ENCODE results near the gene CLDN7.

CLDN7 gene

DNA sequence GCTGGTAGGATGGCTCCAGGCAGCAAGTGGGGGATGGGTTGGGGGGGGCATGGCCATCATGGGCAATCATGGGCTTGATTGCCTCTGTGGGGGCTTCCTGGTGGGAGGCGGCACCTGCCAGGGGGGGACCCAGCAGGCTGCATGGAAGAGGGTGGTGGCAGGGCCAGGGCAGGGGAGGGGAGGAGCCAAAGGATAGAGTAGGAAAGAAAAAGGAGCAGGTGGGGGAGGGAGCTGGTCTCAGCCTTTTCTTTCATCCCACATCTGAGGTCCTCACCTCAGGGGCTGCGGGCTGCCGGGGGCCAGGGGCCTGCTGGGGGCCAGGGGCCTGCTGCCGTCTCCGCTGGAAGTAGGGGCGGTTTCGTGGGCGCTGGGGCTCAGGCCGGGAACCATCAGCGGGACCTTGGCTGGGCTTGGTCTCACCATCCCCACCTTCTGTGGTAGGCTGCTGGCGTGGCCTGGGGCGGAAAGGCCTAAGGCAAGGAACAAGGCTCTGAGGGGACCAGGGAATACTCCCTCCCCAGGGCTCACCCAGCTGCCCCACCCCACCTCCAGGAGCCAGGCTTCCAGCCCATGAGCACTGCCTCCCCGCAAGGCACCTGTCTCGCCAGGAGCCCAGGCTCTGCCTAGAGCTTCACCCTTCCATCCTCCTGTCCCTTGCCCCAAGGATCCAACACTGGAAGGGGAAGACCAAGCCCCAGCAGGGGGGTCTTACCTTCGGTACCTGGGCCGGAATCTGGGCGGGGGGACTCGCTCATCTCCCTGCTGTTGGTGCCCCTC, 27.2 kb upstream of the CLDN7 start:
- no peak for DNase-seq (ENCODE audit: extremely low read depth in 1 of 2, low read depth in 1 of 2)

DNA sequence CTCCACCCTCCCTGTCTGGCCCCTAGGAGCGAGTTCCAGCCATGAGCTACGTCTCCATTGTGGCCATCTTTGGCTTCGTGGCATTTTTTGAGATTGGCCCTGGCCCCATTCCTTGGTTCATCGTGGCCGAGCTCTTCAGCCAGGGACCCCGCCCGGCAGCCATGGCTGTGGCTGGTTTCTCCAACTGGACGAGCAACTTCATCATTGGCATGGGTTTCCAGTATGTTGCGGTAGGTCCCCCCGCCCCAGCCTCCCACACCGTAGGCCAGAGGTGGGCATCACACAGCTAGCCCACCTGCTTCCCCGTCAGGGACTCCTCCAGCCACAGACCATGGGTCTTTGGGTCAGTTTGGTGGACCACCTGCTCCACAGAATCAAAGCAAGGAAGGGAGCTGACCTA, 23.4 kb upstream of the CLDN7 start:
- DNase-seq (ENCODE audit: extremely low read depth in 1 of 2, low read depth in 1 of 2) = no peak

DNA sequence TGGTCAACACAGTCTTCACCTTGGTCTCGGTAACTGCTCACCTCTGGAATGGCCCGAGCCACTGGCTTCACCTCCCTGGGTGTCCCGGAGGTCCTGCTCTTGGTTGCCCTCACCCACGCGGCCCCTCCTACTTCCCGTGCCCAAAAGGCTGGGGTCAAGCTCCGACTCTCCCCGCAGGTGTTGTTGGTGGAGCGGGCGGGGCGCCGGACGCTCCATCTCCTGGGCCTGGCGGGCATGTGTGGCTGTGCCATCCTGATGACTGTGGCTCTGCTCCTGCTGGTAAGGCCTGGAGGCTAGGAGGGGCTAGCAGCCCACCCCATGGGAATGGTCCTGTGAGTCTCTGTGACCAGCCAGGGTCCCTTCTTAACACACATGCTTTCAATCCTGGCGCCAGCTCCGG, 22.6 kb upstream of the CLDN7 start:
- no peak for DNase-seq (ENCODE audit: extremely low read depth in 1 of 2, low read depth in 1 of 2)

DNA sequence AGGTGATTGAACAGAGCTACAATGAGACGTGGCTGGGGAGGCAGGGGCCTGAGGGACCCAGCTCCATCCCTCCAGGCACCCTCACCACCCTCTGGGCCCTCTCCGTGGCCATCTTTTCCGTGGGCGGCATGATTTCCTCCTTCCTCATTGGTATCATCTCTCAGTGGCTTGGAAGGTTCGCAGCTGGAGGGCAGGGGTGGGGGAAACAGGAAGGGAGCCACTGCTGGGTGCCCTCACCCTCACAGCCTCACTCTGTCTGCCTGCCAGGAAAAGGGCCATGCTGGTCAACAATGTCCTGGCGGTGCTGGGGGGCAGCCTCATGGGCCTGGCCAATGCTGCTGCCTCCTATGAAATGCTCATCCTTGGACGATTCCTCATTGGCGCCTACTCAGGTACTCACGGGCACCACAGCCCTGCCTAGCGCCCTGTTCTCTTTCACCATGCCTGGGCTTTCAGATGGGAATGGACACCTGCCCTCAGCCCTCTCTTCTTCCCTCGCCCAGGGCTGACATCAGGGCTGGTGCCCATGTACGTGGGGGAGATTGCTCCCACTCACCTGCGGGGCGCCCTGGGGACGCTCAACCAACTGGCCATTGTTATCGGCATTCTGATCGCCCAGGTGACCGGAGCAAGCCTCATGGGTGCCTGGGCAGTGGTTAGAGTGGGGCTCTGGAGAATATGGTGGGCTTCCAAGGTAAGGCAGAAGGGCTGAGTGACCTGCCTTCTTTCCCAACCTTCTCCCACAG, 21.4 kb upstream of the CLDN7 start:
- no peak for DNase-seq (ENCODE audit: extremely low read depth in 1 of 2, low read depth in 1 of 2)

DNA sequence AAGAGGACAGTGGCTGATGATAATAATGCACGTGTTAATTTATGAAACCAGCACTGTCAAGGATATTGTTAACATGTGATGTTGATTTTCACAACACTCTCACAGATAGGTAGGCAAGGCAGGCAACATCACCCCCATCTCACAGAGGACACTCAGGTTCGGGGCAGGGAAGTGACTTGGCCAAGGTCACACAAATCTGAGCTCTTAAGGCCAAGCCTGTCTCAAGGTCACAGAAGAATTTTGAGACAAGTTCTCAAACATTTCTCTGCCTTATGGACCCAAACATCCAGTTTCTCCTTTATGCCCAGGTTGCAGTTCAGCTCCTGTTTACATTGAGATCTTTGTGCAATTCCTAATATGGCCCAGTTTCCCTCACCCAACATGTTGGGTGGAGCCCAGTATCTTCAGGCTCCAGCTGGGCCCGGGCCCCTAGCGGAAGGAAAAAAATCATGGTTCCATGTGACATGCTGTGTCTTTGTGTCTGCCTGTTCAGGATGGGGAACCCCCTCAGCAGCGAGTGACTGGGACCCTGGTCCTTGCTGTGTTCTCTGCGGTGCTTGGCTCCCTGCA, 20.6 kb upstream of the CLDN7 start:
- no peak for DNase-seq (ENCODE audit: extremely low read depth in 1 of 2, low read depth in 1 of 2)

DNA sequence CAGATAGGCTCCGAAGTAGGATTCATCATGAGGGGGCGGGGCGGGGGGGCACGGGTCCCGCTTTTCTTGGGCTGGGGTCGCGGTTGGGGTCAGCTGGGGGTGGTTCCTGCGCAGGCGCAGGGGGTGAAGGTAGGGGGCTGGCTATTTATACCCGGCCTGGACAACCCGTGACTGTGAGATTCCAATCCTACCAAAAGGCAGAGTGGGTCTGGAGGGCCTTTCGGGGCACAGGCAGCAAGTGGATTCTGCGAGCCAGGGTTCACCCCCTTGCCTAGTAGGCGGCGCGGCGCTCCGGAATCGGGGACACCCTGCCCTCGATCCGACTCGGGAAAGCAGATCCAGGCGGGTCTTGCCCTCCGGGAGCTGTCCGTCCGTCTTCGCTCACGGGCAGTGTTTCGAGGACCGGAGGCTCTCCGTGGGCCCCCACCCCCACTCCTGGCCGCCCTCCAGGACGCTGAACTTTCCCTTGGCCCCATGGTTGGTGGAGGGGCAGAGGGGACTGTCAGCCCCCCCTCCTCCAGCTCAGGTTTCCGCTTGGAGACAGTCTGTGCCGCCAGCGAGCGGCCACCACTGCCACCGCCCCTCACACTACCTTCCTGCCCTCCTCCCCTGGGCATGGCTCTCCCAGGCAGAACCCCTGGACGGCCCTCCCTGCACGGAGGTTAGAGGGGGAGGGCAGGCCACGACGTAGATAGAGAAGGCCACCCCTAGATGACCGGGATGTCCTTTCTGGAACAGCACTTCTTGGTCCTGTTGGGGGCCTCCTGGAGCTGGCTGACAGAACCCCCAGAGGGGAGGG, 19.9 kb upstream of the CLDN7 start:
- no peak for DNase-seq (ENCODE audit: extremely low read depth in 1 of 2, low read depth in 1 of 2)

DNA sequence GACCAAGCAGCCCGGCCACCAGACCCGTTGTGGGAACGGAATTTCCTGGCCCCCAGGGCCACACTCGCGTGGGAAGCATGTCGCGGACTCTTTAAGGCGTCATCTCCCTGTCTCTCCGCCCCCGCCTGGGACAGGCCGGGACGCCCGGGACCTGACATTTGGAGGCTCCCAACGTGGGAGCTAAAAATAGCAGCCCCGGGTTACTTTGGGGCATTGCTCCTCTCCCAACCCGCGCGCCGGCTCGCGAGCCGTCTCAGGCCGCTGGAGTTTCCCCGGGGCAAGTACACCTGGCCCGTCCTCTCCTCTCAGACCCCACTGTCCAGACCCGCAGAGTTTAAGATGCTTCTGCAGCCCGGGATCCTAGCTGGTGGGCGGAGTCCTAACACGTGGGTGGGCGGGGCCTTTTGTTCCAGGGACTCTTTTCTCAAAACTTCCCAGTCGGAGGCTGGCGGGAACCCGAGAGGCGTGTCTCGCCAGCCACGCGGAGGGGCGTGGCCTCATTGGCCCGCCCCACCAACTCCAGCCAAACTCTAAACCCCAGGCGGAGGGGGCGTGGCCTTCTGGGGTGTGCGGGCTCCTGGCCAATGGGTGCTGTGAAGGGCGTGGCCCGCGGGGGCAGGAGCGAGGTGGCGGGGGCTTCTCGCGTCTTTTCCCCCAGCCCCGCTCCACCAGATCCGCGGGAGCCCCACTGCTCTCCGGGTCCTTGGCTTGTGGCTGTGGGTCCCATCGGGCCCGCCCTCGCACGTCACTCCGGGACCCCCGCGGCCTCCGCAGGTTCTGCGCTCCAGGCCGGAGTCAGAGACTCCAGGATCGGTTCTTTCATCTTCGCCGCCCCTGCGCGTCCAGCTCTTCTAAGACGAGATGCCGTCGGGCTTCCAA, 19.0 kb upstream of the CLDN7 start, which contains the start of gene SLC2A4:
TSS of gene SLC2A4 (plus strand) at position 645 of the 879 bp plus-strand sequence. CDS start at position 862, 217 bp downstream.
- DNase-seq (ENCODE audit: extremely low read depth in 1 of 2, low read depth in 1 of 2) = peak; percentile 58 to 66

DNA sequence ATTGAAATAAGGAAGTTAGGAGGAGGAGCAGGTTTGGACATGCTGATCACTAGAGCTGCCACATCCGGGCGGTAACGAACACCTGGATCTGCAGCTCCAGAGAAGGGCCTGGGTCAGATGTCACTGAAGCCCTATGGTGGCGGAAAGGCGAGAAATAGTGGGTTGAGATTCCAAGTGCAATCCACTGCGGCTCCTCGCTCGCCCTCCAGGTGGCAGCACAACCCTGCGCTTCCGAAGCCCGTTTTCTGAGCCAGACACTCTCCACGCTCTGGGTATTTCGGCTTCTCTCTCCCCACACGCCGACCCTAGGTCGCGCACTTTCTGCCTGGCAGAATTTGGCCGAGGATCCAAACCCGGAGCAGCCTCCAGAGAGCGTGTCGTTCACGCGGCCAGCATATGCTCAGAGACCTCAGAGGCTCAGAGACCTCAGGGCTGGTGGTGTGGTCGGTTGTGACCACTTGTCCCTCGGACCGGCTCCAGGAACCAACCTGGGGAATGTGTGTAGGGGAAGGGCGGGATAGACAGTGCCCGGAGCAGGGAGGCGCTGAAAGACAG, 18.3 kb upstream of the CLDN7 start:
- peak; percentile 68 to 73 for DNase-seq (ENCODE audit: extremely low read depth in 1 of 2, low read depth in 1 of 2)

DNA sequence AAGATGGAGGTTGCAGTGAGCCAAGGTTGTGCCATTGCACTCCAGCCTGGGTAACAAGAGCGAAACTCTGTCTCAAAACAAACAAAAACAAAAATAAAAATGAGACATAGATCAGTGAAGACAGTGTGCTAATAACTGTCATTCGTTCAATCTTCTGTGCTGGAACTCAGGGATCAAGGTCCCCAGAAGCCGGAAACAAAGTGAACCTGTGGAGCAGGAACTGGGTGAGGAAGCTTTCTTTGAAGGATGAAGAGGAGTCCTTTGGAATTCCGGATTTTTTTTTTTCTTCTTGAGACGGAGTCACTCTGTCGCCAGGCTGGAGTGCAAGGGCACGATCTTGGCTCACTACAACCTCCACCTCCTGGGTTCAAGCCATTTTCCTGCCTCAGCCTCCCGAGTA, 17.2 kb upstream of the CLDN7 start:
- DNase-seq (ENCODE audit: extremely low read depth in 1 of 2, low read depth in 1 of 2) = no peak

DNA sequence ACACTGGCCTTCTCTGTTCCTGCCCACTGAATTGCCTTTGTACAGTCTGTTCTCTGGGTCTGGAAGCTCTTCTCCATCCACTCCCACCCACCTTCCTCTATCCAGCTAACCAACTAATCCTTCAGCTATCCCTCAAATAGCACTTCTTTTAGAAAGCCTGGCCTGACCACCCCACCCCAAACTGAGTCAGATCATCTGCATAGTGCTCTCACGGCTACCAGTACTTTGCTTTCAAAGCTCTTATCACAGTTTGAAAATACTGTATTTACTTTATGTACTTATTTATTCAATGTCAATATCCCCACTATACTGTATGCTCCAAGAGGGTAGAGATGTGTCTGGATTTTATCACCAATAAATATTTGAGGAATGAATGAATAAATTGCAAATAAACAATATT, 4.5 kb upstream of the CLDN7 start:
- no peak for DNase-seq (ENCODE audit: extremely low read depth in 1 of 2, low read depth in 1 of 2)

DNA sequence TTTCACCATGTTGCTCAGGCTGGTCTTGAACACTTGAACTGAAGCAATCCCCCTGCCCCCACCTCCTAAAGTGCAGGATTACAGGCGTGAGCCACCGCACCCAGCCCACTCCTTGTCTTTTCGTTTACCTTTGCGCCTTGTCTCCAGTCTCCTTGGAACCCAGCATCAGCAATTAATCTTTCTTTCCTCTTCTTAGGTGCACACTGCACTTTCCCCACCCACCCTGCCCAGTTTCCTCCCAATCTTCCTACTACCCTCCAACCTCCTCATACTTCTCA, 1.5 kb upstream of the CLDN7 start:
- no peak for DNase-seq (ENCODE audit: extremely low read depth in 1 of 2, low read depth in 1 of 2)

DNA sequence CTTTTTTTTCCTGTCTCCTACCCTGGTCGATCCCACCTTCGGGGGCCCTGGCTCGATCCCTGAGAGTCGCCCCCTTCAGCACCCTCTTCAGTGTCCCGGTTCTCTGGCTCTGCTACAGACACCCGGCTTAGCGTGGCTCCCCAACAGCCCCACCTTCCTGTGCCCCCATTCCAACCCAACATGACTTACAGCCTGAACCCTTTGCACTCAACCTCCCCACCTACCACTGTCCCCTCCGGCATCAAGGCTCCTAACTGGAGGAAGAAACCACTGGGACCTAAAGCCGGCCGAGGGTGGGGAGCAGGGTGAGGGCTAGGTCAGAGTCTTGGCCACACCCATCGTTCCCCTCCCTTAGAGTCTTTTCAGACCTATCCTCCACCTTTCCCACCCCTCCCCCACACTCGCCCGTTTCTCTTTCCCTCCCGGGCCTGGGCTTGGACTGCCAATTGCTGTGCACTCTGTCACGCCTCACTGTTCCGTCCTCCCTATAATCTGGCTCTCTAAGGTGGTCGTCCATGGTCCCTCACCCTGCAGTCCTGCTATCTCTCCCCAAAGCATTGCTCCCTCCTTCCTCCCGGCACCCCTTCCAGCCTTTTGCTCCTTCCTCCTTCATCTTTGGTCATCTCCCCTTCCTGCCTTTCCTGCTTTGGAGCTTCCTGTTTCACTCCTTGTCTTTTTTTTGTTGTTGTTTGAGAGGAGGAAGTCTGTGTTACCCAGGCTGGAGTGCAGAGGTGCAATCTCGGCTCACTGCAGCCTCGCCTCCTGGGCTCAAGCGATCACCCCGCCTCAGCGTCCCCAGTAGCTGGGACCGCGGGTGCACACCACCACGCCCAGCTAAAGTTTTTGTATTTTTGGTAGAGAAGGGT, 890 bp upstream of the CLDN7 start:
- no peak for DNase-seq (ENCODE audit: extremely low read depth in 1 of 2, low read depth in 1 of 2)

DNA sequence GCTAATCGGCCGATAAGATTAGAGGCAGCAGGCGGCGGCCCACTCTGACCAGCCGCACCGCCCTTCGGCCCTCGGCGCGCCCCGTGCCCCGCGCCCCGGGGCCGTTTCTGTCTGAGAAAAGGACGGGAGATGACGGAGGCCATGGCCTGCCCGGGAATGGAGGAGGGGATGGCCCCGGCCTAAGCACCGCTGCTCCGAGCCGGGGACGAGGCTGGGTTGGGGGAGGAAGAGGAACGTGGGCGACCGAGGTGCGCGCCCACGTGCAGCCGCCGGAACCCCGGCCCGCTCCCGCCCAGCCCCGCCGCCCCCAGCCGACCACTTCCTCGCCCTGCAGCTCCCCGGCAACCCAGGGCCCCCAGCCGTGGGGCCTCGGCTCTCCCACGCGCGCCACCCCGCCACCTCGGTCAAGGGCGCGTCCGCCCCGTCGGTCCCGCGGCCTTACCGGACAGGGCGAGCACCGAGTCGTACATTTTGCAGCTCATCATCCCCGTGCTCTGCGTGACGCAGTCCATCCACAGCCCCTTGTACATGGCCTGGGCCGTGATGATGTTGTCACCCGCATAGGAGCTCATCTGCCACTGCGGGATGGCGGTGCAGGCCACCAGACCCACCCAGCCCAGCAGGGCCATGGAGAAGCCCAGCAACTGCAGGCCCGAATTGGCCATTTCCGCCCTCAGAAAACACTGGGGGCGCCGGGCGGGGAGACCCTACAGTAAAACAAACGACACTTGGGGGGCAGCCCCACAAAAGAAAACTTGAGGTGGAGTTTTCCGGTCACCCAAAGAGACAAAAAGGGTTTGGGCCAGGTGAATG, 693 bp downstream of the CLDN7 start:
- no peak for DNase-seq (ENCODE audit: extremely low read depth in 1 of 2, low read depth in 1 of 2)

DNA sequence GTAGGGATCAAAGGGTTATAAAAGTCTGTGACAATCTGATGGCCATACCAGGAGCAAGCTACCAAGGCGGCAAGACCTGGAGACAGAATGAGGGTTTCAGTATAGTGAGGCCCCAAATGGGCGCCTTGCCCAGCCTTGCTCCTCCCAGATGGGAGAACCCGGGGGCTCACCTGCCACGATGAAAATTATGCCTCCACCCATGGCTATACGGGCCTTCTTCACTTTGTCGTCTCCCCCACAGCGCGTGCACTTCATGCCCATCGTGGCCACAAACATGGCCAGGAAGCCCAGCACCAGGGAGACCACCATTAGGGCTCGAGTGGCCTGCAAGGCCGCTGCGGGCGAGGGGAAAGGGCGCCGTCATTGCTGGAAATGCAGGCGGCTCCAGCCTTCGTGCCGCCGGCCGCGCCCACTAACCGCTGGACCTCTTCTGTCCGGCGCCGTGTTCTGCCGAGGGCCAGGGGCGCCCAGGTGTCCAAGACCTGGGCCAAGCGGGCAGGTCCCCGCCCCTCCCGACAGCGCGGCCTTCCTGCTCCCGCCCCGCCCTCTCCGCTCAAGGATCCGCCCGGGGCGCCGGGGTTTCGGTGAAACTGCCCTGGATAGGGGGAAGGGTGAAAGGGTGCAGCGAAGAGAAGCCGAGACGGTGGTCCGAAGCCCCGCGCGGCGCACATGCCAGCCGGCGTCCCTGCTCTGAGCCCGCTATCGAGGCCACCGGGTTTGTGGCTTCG, 1.5 kb downstream of the CLDN7 start:
- no peak for DNase-seq (ENCODE audit: extremely low read depth in 1 of 2, low read depth in 1 of 2)

DNA sequence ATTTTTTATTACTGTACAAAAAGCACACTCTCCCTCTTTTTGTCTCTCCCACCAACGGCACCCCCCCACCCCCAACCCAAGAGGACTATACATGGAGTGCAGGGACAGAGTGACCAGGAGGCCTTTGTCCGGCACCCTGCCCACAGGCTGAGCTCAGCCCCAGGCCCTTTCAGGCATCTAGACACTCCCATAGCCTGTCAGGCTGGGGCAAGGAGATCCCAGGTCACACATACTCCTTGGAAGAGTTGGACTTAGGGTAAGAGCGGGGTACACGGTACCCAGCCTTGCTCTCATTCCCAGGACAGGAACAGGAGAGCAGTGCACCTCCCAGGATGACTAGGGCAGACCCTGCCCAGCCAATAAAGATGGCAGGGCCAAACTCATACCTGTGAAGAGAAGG, 2.1 kb downstream of the CLDN7 start:
- DNase-seq (ENCODE audit: extremely low read depth in 1 of 2, low read depth in 1 of 2) = no peak

DNA sequence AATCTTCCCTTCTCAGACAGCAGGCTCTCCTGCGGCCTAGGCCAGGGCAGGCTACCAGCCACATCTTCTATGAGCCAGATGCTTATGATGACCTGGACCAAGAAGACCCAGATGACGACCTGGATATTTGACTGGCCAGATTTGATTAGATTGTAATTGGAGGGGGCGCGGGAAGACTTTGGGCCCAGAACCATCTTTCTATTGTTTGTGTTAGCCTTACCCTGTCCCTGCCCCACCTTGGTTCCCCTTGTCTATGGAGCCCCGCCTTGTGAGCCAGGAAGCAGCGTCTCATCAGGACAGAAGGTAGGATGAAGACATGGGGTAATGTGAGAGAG, 2.8 kb downstream of the CLDN7 start:
- no peak for DNase-seq (ENCODE audit: extremely low read depth in 1 of 2, low read depth in 1 of 2)

DNA sequence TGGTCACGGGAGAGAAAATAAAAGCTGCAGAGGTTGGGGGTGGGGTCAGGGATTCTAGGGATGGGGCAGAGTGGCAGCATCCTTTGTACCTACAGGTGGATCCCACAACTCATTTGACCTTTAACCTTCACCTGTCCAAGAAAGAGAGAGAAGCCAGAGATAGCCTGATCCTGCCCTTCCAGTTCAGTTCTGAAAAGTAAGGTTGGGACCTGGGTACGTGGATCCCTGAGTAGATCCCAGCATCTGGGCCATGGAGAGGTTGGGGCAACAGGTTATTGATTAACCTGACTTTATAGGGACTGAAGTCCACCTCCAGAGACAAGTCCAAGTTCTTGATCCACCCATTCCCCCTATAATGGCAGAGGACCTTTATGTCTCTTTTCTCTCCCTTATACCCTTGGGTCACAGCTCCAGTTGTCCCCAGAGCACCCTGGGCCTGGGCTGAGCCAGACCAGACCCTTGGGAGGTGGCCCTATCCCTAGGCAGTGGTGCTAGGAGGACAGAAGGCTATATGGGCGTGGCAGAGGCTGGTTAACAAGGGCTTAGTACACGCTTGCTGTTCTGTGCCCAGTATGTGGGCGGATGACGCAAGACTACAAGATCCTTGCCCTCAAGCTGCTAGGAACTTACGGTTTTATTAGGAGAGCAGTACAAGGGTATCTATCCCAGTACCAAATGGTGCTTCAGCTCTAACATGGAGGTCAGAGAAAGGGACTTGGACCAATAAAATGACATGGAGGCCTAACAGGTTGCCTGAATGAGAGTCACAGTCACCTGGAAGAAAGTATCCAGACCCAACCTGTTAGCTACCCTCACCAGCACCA, 3.3 kb downstream of the CLDN7 start:
- no peak for DNase-seq (ENCODE audit: extremely low read depth in 1 of 2, low read depth in 1 of 2)

Measured in activated CD8-positive, alpha-beta memory T cell treated with anti-CD3 and anti-CD28 coated beads for 1 hour (primary cell).